Right lobe of liver (tissue), 4 donors: ENCODE data around the gene DTX1.

Source experiments
- CTCF ChIP-seq, 4 donors: fragments of 200-600 bp in 3 of 4; fragments of 450-650 bp in 1 of 4; IDR thresholded peaks; one replicate each; pipeline versions ENCODE4 v1.5.1 to v1.8.0; 2016 to 2022; ENCODE audit warnings: antibody characterized with exemption in 4 of 4, mild to moderate bottlenecking in 2 of 4
- POLR2A ChIP-seq: fragments of 450-650 bp; IDR thresholded peaks from one replicate; pipeline ENCODE4 v1.6.1; 2017; ENCODE audit warnings: antibody characterized with exemption, mild to moderate bottlenecking
- donor health status: DM: no; HTN: no; CAD: no.
- donor health status: DM: no; HTN: no; CAD: no.
- donor health status: DM: no; HTN: yes; CAD: no.

- TF ChIP-seq CTCF (IDR thresholded peaks at IDR 0.05) (no peak), POLR2A (no peak)
These were observed 30.7 kb downstream of the DTX1 start for GRCh38 chr12:113087193-113087592.
